Gastrocnemius medialis (tissue), 4 donors: ENCODE measurements around the gene PARD3B.

ENCODE experiments used
- POLR2A ChIP-seq, 2 donors: fragments of 450-650 bp; IDR thresholded peaks; one replicate each; pipeline ENCODE4 v1.6.1; 2017; ENCODE audit warnings: antibody characterized with exemption in 2 of 2, mild to moderate bottlenecking in 2 of 2, moderate library complexity in 2 of 2
- TF ChIP-seq, protein P1 (sequence below), 5 experiments: fragments of 450-650 bp in 3 of 5; fragments of 200-600 bp in 2 of 5; sonication (generic) in 2 of 5; IDR thresholded peaks in 4 of 5; conservative IDR thresholded peaks in 1 of 5; 1 replicate in 4 of 5; 2 replicates in 1 of 5; pipeline ENCODE4 v1.5.1; 2016 to 2019; ENCODE audit warnings: antibody characterized with exemption in 5 of 5, mild to moderate bottlenecking in 3 of 5, moderate library complexity in 3 of 5

DNA sequence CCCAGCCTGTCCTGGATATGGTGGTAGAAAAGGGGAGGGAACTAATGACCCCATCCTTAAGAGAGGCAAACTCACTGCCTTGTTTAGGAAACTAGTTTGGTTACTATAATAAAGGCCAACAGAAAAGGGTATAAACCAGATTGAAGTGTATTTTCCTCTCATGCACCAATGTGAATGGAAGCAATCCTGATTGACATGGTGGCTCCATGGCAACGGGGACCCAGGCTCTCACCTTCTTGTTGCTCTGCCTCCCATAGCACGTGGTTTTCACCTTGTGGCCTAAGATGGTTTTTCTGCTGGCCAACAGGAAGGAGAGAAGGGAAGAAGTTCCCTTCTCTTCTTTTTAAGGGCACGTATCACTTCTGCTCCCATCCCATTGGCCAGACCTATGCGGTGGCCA lies 1069.7 kb downstream of the PARD3B start:
- TF ChIP-seq, protein P1, sequence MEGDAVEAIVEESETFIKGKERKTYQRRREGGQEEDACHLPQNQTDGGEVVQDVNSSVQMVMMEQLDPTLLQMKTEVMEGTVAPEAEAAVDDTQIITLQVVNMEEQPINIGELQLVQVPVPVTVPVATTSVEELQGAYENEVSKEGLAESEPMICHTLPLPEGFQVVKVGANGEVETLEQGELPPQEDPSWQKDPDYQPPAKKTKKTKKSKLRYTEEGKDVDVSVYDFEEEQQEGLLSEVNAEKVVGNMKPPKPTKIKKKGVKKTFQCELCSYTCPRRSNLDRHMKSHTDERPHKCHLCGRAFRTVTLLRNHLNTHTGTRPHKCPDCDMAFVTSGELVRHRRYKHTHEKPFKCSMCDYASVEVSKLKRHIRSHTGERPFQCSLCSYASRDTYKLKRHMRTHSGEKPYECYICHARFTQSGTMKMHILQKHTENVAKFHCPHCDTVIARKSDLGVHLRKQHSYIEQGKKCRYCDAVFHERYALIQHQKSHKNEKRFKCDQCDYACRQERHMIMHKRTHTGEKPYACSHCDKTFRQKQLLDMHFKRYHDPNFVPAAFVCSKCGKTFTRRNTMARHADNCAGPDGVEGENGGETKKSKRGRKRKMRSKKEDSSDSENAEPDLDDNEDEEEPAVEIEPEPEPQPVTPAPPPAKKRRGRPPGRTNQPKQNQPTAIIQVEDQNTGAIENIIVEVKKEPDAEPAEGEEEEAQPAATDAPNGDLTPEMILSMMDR (IDR thresholded peaks at IDR 0.05 in 4 of 5, conservative IDR thresholded peaks at IDR 0.05 in 1 of 5): no peak
- no peak for TF ChIP-seq POLR2A (IDR thresholded peaks at IDR 0.05)
